CD4-positive, alpha-beta T cell treated with Interleukin-6 for 4 hours (primary cell): Measurements from ENCODE around the gene CCDC12.

ENCODE experiments used
- DNase-seq: peaks from one replicate; pipeline ENCODE4 v3.0.0-alpha.2; 2020; ENCODE audit warnings: mixed read lengths

Gene CCDC12

DNA sequence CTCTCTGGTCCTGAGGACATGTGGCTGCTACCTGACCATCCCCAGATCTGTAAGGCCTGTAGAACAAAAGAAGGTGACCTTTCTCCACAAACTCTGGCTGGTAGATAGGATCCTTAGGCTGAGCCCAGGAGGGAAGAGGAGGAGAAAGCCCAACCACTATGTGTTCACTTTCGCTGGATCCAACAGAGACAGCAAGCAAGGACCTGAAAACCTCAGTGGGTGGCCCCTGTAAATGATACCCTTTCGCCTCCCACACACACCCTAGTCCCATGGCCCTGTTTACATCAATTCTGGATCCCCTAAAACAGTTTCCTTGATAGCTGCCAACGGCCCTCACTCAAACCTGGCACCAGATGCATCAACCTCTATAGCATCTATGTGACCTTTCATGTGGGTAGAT is 22.4 kb downstream of the CCDC12 start:
- DNase-seq: no peak

DNA sequence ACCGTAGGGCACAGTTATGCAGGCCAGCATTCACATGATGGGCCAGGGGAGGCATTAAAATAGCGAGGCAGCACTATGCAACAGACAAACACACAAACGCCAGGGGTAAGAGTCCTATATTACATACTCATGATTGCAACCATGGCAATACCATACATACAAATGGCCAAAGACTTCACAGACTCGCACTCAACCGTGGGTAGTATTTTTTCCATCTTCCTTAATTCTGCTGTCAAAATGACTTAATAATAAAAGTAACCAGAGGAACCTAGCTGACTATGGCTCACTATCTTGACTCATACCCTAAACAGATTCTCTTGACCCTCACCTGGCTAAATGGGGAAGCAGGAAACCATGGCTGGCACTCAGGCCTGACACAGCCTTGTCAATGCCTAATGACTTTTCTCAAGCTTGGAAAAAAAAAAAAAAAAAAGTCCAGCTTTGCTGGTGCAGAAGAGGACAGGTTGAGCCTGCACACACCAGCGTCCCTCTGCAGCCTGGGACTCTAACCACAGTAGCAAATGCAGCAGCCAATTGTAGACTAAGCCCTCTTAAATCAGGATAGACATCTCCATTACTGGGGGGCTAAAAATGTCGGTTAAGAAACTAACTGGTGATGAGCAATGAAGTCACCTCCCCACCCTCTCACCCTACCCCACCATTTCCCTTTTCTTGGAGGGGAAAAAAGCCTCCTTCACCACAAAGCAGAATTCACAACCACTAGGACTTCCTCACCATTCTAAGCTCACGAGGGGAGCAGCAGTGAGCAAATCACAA is 23.1 kb downstream of the CCDC12 start:
- peak; percentile 16 for DNase-seq

DNA sequence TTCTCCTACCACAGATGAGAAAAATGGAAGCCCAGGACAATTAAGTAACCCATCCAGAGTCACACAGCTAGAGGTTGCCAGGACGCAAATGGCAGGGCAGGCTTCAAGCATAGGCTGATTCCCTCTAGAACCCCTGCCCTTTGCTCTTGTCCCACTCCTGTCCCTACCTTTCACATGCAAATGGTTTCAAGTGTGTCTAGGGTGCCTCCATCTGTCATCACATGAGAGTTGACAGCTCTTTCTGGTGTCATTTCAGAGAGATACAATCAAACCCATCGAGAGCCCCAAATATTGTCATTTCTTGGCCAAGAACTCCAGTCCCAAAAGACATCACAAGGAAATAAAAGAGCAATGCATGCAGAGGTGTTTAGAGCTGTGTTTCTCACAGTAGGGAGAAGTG is 23.7 kb downstream of the CCDC12 start:
- no peak for DNase-seq

DNA sequence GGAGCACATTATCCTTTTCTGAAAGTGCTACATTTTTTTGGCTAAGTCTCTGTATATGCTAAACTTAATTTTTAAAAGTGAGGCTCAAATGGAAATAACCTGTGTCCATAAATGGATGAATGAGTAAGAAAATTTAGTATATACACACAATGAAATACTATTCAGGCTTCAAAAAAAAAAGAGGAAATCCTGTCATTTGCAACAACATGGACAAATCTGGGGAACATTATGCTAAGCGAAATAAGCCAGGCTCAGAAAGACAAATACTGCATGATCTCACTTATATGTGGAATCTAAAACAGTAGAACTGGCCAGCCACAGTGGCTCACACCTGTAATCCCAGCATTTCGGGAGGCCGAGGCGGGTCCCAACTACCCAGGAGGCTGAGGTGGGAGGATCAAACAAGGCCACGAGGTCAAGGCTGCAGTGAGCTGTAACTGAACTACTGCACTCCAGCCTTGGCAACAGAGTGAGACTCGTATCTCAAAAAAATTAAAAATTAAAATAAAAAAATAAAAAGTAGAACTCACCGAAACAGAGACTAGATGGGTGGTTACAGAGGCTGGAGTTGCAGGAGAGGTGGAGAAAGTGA is 25.8 kb downstream of the CCDC12 start:
- DNase-seq: no peak

DNA sequence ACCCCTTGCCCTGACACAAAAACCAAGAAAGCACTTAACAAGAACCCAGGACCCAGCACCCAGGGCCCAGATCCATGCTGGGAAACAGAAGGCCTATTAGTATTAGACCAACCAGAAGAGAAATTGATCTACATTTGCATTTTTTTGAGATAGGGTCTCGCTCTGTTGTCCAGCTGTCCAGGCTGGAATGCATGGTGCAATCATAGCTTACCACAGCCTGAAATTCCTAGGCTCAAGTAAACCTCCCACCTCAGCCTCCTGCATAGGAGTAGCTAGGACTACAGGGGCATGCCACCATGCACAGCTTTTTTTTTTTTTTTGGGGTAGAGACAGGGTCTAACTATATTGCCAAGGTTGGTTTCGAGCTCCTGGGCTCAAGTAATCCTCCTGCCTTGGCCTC is 26.4 kb downstream of the CCDC12 start:
- DNase-seq: no peak

DNA sequence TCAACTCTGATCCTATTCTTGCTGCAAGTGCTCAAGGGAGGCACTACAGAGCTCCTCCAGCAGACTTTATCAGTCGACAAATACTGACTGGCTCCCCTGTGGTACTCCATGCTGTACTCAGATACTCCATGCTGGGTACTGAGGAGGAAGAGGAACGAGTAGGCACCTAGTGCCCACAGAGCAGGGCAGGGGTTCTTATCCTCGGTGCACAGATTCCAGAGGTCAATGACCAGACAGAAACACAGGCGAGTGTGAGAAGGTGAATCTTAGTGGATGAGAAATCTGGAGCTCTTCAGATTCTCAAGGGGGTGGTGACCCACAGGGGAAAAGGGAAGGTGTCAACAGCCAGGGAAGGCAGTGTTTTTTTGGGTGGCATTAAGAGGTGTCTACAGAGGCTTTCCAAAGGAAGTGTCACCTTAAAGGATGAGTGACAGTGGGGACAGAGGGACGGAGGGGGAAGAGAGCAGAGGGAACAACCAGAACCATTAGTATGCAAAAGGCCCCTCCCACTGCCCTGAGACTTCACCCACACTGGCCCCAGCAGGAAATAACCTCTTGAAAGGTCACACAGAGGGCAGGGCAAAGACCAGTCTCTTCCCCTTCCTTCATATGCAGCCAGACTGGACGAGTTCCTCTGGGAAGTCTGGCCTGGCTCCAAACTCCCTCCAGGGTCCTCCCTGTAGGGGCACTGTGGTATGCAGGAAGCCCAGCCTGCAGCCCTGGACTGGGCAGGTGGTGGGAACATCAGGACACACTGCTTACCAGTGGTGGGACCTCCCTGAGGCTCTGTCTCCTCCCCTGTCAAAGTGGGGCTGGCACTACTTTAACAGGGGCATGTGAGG is 27.5 kb downstream of the CCDC12 start:
- peak; percentile 19 for DNase-seq

DNA sequence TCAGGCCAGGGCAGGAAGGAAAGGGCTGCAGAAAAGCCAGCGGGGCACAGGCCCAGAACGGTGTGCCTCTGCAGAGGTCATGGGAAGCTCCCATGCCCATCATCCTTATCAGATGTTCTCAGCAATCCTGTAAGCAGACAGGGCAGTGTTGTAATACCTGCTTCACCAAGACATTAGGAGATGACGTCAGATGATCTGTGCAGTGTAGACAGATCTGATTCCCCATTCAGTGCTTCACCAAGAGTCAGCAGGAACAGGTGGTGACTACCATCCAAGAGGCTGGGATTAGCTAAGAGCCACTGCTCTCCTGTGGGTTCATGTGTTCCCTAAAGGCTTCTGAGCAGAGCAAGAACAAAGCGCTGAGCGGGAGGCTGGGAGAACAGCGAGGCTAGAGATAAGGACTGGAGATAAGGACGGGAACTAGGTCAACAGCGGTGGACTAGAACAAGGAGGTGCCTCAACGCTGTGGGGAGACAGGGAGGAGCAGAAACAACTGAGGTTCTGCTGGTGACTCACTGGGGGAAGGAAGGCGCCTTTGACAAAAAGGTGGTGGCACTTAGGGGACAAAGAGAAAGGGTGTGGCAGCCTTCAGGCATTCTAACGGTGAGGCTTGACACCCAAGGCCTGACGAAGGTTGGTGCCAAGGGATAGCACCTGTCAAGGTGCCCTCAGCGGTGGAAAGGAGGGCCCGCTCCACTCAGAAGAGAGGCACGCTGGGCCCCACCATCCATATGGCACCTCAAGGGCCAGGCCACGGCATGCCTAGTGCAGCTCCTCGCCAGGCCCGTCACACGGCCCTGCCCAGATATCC is 28.4 kb downstream of the CCDC12 start:
- DNase-seq: peak; percentile 78

DNA sequence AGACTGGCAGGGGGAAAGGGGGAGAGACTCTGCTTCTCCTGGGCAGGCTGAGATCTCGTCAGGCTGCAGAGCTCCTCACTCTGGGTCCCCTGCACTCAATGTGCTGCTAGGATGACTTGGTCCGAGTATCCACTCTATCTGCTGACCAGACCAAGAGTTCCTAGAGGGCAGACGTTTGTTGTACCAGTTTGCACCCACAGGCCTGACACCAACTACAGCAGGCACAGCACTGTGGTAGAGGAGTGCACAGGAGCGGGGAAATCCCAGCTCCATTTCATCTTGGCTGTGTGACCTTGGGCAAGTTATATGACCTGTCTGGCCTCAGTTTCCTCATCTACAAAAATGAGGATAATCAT is 29.0 kb downstream of the CCDC12 start:
- DNase-seq: no peak

DNA sequence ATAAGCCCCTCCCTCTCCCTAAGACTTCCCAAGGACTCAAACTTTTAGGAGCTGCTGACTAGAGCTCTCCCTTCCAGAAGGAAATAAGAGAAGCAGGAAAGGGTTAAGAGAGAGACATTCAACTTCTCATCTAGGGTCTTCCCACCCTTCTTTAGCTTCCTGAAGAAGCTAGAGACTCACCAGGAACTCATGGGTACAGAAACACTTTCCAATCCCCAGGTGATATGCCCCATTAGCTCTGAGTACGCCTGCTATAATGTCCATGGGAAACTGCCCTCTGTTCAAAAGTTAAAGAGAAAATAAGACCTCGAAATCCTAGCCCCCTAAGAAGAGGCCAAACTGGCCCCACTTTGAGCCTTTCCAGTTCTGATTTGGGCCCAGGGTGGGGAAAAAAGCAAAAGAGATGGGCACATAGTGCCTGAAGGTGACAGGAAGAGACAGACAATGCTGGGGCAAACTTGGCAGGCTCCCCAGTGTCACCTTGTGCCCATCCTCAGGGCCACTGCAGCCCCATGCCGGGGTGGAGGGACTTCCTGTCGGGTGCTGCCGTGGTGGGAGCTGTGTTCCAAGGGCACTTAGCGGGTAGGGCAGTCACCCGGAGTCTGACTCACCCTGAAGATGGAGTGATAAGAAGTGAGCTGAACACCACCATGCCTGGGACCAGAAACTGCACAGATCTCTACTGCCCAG is 29.5 kb downstream of the CCDC12 start:
- DNase-seq: peak; percentile 81

DNA sequence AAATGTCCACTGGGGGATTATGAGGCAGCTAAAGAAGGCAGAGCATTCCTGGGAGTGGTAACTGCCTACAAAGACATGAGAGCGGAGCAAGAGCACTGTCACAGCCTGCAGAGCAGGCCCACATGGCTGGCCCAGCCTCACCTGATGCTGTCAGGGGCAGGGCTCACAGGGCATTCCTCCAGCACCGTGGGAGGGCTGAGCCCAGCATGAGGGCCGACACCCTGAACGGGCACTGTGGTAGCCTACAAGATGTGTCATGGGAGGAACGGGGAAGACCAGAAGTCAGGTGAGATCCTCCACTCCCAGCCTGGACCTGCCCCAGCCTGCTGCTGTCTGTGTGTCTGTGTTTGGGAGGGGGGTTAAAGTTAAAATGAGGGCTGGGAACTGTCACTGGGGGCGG is 30.1 kb downstream of the CCDC12 start:
- DNase-seq: no peak

DNA sequence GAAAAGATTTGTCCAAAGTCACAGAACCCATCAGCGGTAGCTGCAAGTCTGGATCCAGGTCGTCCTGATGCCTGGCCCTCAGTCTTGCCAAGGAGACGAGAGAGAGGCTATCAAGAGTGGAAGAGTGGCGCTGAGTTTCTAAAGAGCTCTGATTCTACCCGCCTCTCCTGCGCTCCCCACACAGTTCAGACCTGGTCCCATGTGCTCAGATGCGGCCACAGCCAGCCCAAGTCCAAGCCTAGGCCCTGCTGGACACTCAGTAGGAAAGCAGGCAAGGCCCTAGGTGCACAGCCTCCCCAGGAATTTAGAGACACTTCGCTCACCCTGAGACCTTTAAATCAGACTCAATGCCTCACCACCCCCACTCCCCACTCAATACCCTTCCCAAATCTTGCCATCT is 32.4 kb downstream of the CCDC12 start:
- DNase-seq: no peak

DNA sequence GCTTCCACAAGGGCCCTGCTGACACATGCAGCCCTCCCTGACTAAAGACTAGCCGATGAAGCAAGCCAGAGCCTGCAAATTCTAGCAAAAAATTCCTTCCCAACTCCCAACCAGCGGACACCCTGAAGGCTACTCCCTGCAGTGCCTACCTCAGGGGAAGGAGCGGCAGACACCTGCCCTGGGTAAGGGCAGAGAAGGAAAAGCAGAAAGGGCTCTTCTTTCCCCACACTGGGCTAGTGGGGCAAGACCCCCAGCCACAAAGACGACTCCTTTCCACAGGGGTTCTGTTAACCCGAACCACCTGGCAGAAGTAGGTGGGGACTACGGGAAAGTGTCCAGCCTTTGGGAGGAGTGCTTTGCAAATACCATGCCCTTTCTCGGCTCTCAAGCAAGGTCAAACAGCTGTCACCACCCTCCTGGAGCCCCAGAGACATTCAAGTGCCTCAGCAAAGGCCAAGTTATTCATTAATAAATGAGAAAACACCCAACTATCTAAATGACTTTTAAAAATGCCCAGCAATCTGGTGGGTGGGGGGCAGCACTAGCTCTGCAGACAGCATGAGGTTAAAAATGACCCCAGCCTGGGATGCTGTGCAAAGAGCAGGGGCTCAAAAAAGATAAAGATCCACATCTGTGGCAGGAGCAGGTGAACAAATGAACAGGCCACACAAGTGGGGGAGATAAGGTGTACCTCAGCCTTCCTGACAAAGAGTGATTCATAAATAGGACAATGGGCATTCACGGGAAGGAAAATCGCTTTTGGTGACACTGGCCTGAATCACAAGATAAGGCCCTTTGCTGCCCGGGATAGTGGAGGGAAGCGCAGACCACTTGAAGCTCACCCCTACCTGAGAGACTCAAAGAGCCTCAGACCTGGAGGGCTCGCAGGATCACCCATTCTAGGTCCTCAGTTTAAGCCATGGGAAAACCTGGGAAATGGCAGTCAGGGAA is 33.0 kb downstream of the CCDC12 start:
- DNase-seq: no peak

DNA sequence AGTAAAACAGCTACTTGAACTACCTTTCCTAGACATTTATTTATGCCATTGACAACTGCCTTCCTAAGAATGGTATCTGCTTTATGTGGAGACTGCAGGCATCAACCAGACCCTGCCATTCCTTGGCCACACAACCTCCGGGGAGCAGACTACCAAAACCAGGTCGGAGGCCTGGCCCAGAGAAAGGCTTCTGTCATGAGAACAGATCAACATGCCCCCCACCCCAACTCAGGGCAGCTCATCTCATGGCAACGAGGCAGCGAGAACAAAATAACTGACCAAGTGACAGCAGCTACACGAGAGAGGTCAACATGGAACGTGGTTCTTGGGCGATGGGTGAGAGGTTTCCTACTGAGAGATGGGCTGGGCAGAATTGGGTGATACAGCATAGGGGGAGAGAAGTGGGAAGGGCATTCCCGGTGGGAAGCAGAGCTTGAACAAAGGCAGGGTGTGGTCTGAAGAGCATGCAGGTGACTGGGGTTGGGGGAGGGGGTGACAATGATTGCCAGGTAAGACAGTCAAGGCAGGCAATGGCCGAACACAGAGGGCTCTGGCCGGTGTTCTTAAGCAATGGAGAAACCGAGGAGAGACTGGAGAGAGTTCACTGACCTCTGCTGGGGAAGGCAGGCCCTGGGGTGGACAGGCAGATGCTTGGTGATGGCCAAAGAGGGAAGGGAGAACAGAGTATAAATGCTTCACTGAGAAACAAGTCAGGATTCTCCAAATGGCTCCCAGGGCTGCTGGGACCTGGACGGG is 33.9 kb downstream of the CCDC12 start:
- DNase-seq: no peak

DNA sequence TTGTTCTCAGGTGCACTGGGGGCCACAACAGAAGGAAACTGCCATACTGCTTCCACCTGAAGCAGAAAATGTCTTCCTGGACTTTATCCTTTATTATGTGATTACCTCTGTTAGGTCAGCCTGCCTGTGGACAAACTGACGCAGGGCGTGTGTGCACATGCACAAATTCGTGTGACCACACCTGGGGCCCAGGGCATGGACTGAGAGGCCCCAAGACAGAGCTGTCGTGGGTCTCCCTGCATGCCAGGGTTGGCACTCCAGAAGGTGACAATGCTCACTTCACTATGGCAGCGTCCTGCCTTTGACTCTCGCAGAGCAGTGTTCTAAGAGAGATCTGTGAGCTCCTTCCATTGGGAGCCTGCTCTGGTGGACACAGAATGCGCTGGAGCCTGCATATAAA is 34.5 kb downstream of the CCDC12 start:
- DNase-seq: no peak

DNA sequence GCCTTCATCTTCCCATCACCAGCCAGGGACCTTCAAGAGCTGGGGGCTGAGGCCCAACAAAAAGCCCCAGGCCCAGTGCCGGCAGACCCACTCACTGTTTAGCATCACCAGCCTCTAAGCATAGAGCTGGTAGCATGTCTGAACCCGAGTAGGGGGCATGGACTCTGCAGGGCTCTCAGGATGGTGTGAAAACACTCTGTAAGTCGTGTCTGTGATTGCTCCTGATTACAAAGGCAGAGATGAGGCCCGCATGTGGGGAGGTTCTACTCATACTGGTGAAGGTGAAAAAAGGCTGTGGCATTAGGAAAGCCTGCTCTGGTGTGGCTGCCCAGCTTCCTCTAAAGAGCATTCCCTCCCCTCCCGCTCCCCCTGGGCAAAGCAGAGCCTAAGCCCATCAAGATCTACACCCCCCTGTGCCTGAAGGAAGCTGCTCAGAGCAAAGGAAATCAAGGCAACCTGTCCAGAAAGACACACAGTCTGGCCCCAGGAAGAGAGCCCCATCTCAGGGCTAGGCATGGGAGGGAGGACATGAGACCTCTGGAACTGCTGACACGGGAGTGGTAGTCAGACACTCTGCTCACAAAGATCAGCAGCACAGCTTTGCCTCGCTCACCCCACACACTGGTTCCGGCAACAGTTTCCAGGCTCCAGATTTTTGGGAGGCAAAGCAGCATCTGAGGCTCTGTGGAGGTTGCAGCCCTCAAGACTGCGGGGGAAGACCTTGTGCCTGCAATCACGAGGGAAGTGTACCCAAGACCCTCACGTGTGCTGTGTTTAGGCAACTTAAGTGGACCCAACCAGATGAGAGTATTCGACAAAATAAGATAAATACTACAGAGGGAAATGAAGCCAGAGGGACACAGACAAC is 36.7 kb downstream of the CCDC12 start:
- DNase-seq: no peak

DNA sequence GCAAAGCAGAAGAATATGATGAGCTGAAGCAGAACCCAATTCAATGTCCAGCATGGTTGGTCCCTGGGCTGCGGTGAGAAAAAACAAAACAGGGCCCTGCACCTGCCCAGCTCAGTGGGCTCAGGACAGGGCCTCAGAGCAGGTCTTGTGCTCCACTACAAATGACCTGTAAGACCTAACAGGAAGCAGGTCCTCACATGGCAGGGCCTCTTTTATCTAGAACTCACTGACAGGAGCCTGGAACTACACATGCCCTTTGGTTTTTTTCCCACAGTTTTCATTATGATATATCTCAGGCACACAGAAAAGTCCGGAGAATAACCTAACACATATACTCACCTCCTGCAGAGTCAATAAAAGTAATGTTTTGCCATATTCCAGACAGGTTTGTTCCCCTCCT is 38.4 kb downstream of the CCDC12 start:
- DNase-seq: no peak

DNA sequence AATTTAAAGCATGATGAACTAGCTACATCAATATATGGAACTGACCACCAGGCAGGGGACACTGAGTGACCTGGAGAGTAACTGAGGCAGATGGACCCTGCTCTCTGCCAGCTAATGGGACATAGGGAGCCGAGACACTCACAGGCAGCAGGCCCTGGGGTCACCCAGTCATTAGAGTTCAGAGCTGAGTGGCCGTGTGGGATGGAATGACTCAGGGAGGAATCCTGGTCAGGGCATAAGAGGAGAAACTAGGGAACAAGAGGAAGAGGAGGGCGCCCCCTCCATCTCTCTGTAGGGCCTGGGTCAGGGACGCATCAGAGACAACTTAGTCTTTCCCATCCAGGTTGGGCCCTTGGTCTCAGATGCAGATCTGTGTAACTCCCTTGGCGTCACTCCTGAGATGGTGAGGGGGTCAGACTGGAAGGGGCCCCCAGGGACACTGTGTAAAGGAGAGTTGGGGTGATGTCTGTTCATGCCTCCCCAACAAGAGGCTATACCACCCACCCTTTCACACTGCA is 39.8 kb downstream of the CCDC12 start:
- no peak for DNase-seq

DNA sequence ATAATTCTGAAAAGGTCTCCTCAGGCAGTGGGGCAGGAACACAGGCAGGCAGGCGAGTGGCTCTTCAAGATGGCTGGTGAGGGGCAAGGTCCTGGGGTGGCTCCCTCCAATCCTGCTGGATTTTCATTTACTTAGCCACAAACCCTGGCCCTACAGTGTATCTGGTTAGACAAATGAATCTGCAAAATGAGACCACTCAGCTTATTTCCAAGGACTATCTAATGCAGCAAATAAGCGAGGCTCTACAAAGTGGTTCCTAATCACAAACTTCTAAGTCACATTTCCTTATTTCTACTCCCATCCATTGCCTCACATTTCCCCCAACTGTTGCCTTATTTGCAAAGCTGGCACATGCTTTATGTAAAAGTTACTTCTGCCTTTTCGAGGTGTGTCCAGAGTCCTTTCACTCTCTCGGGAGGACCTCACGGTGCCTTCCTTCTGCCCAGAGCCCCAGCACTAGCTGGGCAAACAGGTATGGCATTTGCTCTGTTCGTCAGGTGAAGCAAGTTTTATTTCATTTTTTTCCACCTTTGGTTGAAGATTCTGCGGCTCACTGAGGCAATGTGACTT is 40.5 kb downstream of the CCDC12 start:
- no peak for DNase-seq
